Measurements from ENCODE around the gene SERPINB3. TPM values are rescaled to one million over a fixed set of nuclear protein-coding genes. Genes with fewer than 3 reads are reported as not detected.
A peak's percentile ranks its signal among the peaks of the same experiment; 100 is the strongest.

SERPINB3 gene
- total RNA-seq, 6 experiments from 2014 or later = not detected

DNA sequence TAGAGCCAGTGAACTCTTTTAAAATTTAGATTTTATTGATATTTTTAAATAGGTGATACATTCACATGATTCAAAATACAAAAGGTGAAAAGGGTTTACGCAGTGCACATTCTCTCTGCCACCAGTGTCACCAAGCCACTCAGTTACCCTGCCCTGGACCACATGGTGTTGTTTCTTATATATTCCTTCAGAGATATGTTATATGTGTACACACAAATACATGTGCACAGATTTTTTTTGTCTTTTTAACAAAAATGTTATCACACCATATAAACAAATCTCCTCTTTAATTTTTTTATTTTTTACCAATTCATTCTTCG, 43.8 kb downstream of the SERPINB3 start:
- H3K9me3 Mint-ChIP-seq = no peaks in the 10 kb centered on the region; the same call in 1 of the 2 replicates
- no peak for DNase-seq
- no peak overlapping the region for H3K4me3 Mint-ChIP-seq
- peaks cover 10% of the 10 kb centered on the region for H3K4me1 Mint-ChIP-seq (ENCODE audit: low read depth)
- no peaks in the 10 kb centered on the region; the same call in none of the 2 replicates for H3K27me3 Mint-ChIP-seq (ENCODE audit: insufficient read depth)
- H3K27ac Mint-ChIP-seq = no peak overlapping the region
- TF ChIP-seq, protein P1, sequence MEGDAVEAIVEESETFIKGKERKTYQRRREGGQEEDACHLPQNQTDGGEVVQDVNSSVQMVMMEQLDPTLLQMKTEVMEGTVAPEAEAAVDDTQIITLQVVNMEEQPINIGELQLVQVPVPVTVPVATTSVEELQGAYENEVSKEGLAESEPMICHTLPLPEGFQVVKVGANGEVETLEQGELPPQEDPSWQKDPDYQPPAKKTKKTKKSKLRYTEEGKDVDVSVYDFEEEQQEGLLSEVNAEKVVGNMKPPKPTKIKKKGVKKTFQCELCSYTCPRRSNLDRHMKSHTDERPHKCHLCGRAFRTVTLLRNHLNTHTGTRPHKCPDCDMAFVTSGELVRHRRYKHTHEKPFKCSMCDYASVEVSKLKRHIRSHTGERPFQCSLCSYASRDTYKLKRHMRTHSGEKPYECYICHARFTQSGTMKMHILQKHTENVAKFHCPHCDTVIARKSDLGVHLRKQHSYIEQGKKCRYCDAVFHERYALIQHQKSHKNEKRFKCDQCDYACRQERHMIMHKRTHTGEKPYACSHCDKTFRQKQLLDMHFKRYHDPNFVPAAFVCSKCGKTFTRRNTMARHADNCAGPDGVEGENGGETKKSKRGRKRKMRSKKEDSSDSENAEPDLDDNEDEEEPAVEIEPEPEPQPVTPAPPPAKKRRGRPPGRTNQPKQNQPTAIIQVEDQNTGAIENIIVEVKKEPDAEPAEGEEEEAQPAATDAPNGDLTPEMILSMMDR (IDR thresholded peaks at IDR 0.05) = no peak
- no peaks in the 10 kb centered on the region for H3K36me3 Mint-ChIP-seq (ENCODE audit: low read depth)

- TF ChIP-seq, protein P1 (IDR thresholded peaks at IDR 0.05) = no peak
- H3K9me3 Mint-ChIP-seq = no peaks in the 10 kb centered on the region
- no peak overlapping the region for H3K27ac Mint-ChIP-seq
- no peaks in the 10 kb centered on the region for H3K36me3 Mint-ChIP-seq (ENCODE audit: low read depth)
- H3K27me3 Mint-ChIP-seq (ENCODE audit: insufficient read depth) = no peaks in the 10 kb centered on the region; the same call in none of the 2 replicates
- no peak for DNase-seq
- H3K4me3 Mint-ChIP-seq = no peak overlapping the region
- H3K4me1 Mint-ChIP-seq (ENCODE audit: low read depth) = peaks cover 10% of the 10 kb centered on the region
These were observed 44.4 kb downstream of the SERPINB3 start for GRCh38 chr18:63617049-63617914.

GRCh38 chr18:63613420-63613819, 48.3 kb downstream of the SERPINB3 start:
- no peaks in the 10 kb centered on the region; the same call in none of the 2 replicates for H3K27me3 Mint-ChIP-seq (ENCODE audit: insufficient read depth)
- TF ChIP-seq, protein P1 (IDR thresholded peaks at IDR 0.05) = no peak
- no peaks in the 10 kb centered on the region for H3K9me3 Mint-ChIP-seq
- H3K4me1 Mint-ChIP-seq (ENCODE audit: low read depth) = peaks cover 10% of the 10 kb centered on the region
- no peak overlapping the region for H3K27ac Mint-ChIP-seq
- DNase-seq = no peak
- no peak overlapping the region for H3K4me3 Mint-ChIP-seq
- H3K36me3 Mint-ChIP-seq (ENCODE audit: low read depth) = no peaks in the 10 kb centered on the region

GRCh38 chr18:63606526-63606925, 55.2 kb downstream of the SERPINB3 start:
- Mint-ChIP-seq H3K9me3 (no peaks in the 10 kb centered on the region), H3K4me1 (ENCODE audit: low read depth) (peaks cover 46% of the 10 kb centered on the region), H3K27ac (peak overlapping the region; percentile 55), H3K36me3 (ENCODE audit: low read depth) (no peaks in the 10 kb centered on the region), H3K27me3 (ENCODE audit: insufficient read depth) (no peaks in the 10 kb centered on the region), H3K4me3 (no peak overlapping the region)
- DNase-seq = peak; percentile 52
- TF ChIP-seq, protein P1 (IDR thresholded peaks at IDR 0.05) = no peak

Other genes starting within 250 kb of the SERPINB3 start
- gene VPS4B, start 239.4 kb downstream of the SERPINB3 start, total RNA-seq (2021; fragmentation: NEBNext Ultra II Directional; extraction: Animal tissue kit (Norgen Biotek cat#: 25700)) = 10 to 100 TPM; 55.5 to 69.3 (median 60.1) TPM
- not detected for gene SERPINB5, start 184.9 kb downstream of the SERPINB3 start, total RNA-seq (2021; fragmentation: NEBNext Ultra II Directional; extraction: Animal tissue kit (Norgen Biotek cat#: 25700))
- gene SERPINB12, start 119.5 kb downstream of the SERPINB3 start, total RNA-seq (2021; fragmentation: NEBNext Ultra II Directional; extraction: Animal tissue kit (Norgen Biotek cat#: 25700)) = not detected
- gene SERPINB13, start 74.5 kb downstream of the SERPINB3 start, total RNA-seq (2021; fragmentation: NEBNext Ultra II Directional; extraction: Animal tissue kit (Norgen Biotek cat#: 25700)) = not detected
- gene SERPINB4, start 17.6 kb downstream of the SERPINB3 start, total RNA-seq (2021; fragmentation: NEBNext Ultra II Directional; extraction: Animal tissue kit (Norgen Biotek cat#: 25700)) = not detected
- gene SERPINB11, start 41.1 kb upstream of the SERPINB3 start, total RNA-seq (2021; fragmentation: NEBNext Ultra II Directional; extraction: Animal tissue kit (Norgen Biotek cat#: 25700)) = not detected
- 100 to 1,000 TPM; 149 to 397 (median 200) TPM for gene SERPINB7, start 113.5 kb upstream of the SERPINB3 start, total RNA-seq (2021; fragmentation: NEBNext Ultra II Directional; extraction: Animal tissue kit (Norgen Biotek cat#: 25700))
- 10 to 100 TPM; 30.9 to 91.5 (median 36.1) TPM for gene SERPINB2, start 225.8 kb upstream of the SERPINB3 start, total RNA-seq (2021; fragmentation: NEBNext Ultra II Directional; extraction: Animal tissue kit (Norgen Biotek cat#: 25700))
- 1 to 10 TPM; 1.3 to 5.0 (median 1.8) TPM for gene SERPINB10, start 246.1 kb upstream of the SERPINB3 start, total RNA-seq (2021; fragmentation: NEBNext Ultra II Directional; extraction: Animal tissue kit (Norgen Biotek cat#: 25700))